Activated T-cell treated with anti-CD3 and anti-CD28 coated beads for 24 hours (primary cell): ENCODE measurements around the gene ANKS1A.
"Not testable (repeated sequence)": the region's sequence is repeated elsewhere in the genome, so short reads cannot be mapped to it uniquely, and the experiment has no call there.

Experiments
- DNase-seq: peaks from one replicate; pipeline ENCODE4 v3.0.0-alpha.2; 2020; ENCODE audit warnings: low read depth

ANKS1A gene

DNA sequence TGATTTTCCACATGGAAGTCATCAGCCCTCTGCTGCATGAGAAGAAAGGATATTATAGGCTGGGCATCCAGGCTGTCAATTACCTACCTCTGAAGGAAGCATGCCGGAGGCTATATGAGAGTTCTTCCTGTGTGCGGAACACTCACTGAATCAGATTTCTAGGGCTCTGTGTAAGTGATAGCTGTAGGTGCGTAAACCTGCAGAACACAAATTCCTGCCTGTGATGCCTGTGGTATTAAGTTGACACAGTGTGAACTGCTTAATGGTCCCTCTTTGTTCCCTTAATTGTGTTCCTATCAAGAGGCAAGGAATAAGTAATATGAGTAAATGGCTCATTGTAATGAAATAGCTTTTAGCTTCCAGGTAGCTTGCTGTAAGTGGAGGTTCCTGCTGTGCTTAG, 103.3 kb downstream of the ANKS1A start:
- DNase-seq = no peak

DNA sequence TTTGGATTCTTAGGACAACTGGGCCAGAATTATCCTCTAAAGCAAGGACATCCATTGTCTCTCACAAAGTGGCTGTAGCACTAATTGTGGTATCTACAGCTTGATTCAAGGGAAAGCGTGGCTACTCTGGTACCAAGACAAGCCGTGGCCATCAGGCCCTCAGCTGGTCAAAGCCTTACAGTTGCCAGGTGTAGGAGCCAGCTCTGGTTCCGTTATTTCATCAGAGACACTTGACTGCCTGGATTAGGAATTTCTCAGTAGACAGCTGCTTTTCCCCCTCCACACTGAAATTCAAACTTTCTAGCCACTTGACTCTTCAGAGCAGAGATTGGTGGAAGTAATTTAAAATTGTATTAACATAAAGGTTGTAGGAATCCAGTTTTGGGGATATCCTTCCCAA, 104.2 kb downstream of the ANKS1A start:
- no peak for DNase-seq

DNA sequence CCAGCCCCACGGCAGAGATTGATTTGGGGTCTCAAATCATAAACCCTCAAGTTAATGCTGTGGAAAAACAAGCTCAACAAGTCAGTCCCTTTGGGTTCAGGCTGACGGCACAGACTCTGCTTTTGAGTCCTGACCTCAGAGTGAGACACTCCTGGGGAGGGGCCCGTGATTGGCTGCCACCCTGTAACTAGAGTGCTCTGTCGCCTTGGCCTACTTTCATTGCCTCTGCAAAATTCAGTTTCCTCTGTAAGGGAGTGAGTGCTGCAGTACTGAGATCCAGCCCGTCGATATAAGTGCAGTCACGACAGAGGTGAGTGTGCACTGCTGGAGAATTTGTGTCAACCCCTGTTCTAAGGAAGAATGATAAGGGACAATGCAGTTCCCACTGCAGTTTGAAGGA, 105.6 kb downstream of the ANKS1A start:
- DNase-seq = no peak

DNA sequence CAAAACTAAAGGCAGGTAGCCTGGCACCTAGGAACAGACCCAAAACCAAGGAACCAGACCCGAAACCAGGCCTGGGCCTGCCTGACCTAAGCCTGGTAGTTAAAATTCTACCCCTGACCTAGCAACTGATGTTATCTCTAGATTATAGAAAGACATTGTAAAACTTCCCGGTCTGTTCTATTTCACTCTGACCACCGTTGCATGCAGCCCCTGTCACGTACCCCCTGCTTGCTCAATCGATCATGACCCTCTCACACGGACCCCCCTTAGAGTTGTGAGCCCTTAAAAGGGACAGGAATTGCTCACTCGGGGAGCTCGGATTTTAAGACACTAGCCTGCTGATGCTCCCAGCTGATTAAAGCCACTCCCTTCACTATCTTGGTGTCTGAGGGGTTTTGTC, 109.4 kb downstream of the ANKS1A start:
- DNase-seq = not testable (repeated sequence)

DNA sequence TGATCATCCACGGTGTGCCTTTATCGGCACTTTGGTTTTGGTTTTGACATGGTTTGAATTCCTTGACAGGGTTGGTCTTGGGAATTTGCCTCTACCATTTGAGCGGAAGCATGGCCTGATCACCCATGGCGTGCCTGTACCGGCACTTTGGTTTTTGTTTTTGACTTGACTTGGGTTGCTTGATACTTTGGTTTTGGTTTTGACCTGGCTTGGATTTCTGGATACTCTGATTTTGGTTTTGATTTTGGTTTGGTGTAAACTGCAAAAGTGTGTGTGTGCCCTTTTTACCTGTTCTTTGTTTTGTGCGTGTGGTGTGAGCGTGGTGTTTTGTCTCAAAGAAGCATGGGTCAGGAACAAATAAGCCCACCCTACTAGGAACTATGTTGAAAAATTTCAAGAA, 110.1 kb downstream of the ANKS1A start:
- DNase-seq = not testable (repeated sequence)

DNA sequence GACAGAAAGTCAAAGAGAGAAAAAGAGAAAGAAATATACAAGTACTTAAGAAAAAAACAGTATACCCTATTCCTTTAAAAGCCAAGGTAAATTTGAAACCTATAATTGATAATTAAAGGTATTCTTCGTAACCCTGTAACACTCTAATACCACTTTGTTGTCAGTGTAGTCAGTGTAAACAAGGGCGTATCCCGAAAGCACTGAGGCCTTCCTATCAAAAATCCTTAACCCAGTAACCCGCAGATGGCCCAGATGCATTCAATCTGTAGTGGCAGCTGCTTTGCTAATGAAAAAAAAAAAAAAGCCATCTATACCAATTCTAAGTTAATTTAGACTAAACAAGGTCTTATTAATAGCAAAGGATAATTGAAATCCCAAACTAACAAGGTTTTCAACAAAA, 110.9 kb downstream of the ANKS1A start:
- DNase-seq = not testable (repeated sequence)

DNA sequence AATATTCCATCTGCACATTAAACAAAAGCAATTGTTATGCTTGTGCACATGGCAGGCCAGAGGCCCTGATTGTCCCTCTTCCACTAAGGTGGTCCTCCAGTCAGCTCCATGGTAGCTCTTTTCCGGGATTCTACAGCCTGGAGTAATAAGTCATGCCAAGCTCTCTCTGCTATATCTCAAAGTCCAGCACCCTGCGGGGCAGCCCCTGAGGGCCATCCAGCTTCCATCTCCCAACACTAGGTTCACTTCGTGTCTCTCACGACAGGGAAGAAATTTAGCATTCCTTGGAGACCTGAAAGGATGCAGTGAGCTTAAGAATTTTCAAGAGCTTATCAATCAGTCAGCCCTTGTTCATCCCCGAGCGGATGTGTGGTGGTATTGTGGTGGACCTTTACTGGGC, 112.3 kb downstream of the ANKS1A start:
- DNase-seq = not testable (repeated sequence)

DNA sequence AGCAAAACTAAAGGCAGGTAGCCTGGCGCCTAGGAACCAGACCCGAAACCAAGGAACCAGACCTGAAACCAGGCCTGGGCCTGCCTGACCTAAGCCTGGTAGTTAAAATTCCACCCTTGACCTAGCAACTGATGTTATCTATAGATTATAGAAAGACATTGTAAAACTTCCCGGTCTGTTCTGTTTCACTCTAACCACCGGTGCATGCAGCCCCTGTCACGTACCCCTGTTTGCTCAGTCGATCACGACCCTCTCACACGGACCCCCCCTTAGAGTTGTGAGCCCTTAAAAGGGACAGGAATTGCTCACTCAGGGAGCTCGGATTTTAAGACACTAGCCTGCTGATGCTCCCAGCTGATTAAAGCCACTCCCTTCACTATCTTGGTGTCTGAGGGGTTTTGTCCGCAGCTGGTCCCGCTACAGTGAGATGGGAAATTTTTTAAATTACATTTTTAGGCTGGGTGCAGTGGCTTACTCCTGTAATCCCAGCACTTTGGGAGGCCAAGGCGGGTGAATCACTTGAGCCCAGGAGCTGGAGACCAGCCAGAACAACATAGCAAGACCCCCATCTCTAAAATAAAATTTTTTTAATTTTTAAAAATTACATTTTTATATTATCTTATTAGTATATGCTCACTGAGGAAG, 115.0 kb downstream of the ANKS1A start:
- DNase-seq = not testable (repeated sequence)

DNA sequence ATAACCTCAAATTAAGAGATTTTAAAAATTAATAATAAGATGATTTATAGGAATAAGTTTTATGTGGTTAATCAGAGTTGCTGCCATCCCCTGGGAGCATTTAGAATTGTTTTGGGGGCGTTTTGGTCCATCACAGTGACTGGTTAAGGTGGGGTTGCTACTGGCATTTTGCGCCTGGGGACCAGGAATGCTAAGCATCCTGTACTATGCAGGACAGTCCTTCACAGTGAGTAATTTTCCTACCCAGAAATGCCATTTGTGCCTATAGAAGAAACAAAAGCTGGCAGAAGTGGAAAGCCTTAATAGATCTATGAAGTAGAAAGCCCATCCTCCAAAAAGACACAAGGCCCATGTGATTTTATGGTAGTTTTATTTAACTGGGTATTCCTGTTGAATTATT, 118.0 kb downstream of the ANKS1A start:
- no peak for DNase-seq

DNA sequence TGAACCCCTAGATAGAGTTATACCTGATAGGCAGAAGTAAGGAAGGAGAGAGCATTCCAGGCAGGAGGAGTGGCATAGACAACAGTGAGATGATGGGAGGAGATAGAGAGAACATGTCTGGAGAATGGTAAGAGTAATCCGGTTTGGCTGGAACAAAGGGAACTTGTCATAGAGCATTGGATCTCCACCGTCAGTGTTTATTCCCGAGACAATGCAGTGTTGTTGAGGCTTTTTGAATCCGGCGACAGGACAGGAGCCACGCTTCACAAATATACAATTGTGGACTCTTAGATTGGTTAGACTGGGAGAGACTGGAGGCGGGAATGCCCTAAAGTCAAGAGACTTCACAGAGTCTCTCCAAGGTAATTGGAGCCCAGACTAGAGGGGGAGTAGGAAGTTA, 119.8 kb downstream of the ANKS1A start:
- no peak for DNase-seq

DNA sequence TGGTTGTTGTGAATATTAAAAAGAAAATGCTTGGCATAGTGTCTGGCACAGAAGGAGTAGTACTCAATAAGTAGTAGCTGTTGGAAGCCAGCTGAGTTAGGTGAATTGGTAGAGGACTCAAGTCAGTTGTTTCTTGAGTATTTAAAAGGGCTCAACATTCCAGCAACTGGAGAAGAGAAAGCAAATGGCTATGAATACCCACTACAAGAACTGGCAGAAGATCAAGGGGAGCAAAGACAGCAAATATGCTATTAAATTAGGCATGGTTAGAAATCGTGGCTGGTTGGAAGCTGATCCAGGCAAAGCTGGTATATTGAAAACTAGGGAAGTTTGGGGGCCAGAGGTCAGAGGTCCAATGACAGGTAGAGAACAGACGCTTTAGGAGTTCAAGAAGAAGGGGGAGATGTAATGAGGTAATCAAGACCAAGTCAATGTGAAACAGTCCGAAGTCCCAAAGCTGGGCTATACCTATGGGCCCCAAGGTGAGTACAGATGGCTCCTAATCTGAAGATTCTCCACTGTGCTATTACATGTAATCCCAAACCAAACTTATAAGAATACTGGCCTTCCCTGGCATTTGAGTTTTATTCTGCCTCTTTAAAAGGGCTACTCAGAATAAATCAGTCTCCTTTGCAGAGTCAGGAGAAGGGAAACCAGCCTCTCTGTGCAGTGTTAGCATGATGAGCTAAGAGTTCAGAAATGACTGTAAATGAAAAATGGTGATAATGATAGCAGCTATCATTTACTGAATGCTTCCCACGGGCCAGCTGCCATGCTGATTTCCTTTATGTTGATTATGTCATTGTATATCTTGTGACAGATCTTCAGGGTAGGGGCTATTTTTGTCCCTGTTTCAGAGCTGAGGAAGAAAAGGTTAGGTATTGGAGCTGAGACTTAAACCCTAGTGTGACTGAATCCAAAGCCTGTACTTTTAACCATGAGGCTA, 122.3 kb downstream of the ANKS1A start:
- no peak for DNase-seq

DNA sequence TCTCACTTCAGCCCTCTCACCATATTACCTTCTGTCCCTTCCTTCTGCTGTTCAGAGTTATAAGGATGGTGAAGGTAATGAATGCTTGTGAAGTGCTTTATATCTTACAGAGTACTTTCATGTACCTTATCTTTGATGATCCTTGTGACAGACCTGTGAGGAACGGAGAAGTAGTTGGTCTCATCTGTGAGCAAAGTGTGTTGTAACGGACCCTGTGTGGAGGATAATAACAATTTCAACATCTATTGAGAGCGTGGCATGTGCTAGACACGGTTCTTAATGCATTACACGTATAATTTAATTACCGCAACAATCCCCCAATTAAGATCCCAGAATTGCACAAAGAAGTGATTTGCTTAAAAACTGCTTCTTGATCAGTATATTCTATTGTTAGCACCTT, 124.6 kb downstream of the ANKS1A start:
- DNase-seq = no peak

DNA sequence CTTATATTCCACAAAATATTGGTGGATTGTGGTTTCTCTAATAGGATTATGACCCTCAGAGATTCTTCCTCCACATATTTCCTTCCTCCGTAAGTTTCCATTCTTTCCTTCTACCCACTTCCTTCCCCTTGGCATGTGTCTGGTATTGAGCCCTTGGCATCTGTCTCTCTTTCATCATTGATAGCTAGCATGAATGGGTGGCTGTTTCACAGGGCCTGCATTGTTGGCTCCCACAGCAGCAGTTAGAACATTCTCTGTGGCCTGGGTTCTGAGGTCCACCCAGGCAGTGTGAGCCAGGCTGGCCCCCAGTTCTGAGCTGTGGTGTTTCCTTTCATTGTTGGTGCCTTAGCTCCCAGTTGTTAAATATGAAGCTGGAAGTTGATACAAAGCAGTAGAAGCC, 125.3 kb downstream of the ANKS1A start:
- DNase-seq = no peak

DNA sequence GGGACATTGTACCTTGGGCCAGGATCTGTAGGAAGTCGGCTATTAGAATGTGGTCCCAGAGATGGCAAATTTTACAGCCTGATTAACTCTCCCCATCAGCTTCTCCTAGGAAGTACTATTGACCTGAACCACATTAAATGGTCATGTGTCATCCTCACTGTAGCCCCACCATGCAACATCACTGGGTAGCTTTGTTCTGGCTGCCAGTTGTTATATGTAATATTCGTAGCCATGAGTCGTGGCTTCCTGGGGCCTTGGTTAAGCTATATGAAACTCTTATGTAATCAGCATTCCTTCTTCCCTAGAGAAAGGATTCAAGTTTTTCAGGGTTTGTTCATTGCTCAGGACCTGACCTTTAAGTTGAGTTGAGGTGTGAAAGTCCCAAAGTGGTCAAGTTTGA, 125.7 kb downstream of the ANKS1A start:
- no peak for DNase-seq

DNA sequence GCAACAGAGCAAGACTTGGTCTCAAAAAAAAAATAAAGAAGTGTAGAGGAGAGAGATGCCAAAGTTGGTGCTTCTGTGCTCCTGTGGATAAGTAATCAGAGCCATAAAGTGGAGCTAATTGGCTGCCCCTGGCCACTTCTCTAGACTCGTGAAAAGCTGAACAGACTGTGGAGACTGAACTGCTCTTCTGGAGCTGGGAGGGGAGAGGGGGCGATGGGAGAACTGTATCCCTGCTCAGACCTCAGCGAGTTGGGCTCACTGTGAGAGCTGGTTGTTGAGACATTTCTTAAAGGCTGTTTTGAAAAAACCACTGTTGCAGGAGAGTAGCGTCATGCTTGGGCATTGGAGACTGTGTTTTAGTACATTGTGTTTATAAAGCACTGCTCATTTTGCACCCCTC, 126.4 kb downstream of the ANKS1A start:
- DNase-seq = no peak

DNA sequence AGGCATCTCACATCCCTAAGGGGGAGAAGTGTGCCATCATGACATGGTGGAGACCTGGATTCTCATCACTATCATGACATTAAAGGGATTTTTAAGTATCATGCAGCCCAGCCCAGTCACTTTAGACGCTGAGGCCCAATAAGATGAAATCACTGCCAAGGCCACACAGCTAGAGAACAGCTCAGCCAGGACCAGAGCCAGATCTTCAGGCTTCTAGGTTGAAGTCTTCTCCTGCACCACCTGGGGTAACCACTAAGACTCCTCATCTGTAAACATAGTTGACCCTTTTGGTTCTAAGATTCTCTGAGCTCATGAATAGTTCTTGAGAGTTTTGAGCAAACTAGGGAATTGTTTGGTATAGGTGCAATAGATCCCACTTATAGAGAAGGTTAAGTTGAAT, 126.9 kb downstream of the ANKS1A start:
- no peak for DNase-seq

DNA sequence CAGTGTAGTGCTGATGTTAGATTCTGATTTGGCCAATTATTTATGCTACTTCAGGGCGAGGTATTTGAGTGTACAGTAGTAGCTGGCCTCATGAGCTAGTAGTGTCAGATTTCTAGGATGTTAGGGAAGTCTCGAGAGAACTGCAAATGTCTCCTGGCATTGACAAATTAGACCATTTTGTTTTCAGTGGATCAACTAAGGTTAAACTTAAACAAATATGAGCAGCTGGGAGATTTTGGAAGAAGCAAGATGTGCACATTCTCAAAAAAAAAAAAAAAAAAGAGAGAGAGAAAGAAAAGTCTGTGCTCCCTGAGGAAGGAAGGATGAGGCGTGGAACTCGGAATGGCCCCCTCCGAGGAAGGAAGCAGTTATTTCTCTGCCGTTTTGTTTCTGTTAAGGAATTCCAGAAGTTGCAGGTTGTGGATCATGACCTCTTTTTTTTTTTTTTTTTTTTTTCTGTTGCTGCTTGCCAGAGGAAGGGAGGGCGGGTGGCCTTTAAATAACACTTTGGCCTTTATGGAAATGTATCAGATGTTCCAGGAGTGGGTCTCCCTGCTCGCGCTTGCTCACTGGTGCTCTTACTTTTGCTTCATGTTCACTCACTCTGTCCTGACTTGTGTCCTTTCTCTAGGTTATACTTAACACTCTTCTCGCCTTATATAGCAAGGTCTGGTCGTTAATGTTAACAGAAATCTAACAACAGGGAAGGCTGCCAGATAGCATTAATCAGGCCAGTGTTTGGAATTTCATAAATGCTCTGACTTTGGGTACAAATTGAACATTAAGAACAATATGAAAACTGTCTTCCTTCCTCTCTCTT, 127.7 kb downstream of the ANKS1A start:
- no peak for DNase-seq

DNA sequence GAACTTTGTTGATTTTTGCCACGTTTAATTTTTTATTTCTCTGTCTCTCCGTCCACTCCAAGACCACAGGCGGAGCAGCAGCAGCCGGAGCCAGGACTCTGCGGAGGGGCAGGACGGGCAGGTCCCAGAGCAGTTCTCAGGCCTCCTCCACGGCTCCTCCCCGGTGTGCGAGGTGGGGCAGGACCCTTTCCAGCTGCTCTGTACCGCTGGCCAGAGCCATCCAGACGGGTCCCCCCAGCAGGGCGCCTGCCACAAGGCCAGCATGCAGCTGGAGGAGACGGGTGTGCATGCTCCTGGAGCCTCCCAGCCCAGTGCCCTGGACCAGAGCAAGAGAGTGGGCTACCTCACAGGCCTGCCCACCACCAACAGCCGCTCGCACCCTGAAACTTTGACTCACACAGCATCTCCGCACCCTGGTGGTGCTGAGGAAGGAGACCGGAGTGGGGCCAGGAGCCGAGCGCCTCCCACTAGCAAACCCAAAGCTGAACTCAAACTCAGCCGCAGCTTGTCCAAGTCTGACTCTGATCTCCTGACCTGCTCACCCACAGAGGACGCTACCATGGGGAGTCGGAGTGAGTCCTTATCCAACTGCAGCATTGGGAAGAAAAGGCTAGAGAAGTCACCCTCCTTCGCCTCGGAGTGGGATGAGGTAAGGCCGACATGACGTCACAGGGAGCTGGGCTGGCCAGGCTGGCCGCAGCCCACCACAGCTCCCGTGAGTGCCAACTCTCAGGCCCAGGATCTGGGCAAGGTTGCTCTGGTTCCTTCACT, 128.5 kb downstream of the ANKS1A start:
- no peak for DNase-seq

DNA sequence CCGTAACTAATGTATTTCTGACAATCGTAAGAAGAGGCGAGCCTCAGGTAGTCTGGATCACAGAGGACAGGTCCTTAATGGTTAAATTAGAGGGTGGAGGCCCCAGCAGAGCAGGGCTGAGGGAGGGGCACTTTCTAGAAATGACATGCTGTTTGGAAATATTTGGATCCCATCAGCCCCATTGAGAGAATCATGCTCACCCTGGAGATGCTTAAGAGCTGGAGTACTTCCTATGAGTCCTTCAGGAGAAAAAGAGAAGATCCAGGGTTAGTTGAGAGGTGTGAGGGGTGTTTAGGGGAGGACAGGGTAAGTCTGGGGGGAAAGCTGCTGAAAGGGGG, 129.1 kb downstream of the ANKS1A start:
- no peak for DNase-seq

DNA sequence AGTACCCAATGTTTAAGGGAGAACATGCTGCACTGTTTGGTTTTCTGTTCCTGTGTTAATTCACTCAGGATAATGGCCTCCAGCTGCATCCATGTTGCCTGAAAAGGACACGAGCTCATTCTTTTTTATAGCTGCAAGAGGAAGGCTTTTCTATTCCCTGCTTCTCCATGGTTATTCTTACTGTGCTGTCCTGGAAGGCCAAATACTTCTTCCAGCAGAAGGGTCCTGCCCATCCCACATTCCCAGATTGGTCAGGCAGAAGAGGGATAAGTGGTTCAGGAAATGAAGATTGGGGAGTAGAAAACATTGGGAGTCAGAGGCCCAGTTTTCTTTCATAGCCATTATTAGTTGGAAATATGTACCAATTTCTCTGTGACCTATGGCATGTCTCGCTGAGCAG, 129.7 kb downstream of the ANKS1A start:
- no peak for DNase-seq

DNA sequence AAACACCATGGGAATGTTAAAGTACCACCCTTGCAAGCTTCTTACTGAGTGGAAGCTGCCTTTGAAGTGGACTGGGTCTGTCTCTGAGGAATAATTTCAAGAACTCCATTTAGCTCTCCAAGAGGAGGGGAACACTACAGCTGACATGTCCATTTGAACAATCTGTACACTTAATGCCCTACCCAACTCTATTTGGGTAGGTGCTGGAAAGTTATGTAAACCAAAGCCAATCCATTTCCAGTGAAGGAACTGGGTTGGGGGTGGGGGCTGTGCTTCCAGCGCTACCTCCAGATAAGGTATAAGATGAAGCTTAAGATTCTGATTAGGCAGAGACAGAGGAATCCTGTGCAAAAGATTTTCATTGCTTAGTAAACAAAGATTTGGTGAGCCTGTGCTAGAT, 130.1 kb downstream of the ANKS1A start:
- DNase-seq = no peak

DNA sequence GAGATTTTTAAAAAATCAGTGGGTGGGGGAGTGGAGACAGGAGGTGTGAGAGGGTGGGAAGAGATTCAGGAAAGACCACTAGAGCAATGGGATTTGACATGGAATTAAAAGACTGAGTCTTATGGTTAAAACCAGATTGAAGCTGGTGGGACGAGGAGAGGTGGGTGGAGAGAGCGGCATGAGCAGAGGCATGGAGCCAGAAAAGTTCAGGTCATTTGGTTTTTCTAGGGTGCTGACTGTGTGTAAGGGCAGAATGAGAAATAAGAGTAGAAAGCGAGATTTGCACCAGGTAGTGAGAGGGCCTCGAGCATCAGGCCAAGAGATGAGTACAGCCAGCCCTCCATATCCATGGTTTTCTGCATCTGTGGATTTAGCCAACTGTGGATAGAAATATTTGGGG, 130.8 kb downstream of the ANKS1A start:
- DNase-seq = no peak
